HG03432 (cell line): ENCODE measurements around the gene RTKN.

Source experiments
- ATAC-seq: cut with Tn5 transposase; IDR thresholded peaks from one replicate; pipeline ENCODE4 v1.9.1; 2021; ENCODE audit warnings: mild to moderate bottlenecking, moderate library complexity; ENCODE audit not compliant: unreplicated experiment

Gene RTKN

GRCh38 chr2:74381751-74382150 is 60.0 kb downstream of the RTKN start:
- no peak for ATAC-seq

- ATAC-seq: no peak
These were observed 61.6 kb downstream of the RTKN start, which contains the start of gene DCTN1 for GRCh38 chr2:74379851-74380789. DCTN1 (minus strand) TSS chr2:74380311; CDS start chr2:74380037, 274 bp downstream.

GRCh38 chr2:74378007-74378406 is 63.7 kb downstream of the RTKN start:
- ATAC-seq: no peak

GRCh38 chr2:74375838-74376237 is 65.9 kb downstream of the RTKN start:
- no peak for ATAC-seq
